GM19025 (cell line): ENCODE data around the gene FOS.
A peak's percentile ranks its signal among the peaks of the same experiment; 100 is the strongest.

Experiments
- ATAC-seq: cut with Tn5 transposase; IDR thresholded peaks from one replicate; pipeline ENCODE4 v1.9.1; 2021; ENCODE audit warnings: mild to moderate bottlenecking, low read depth, moderate library complexity; ENCODE audit not compliant: unreplicated experiment

The FOS gene

DNA sequence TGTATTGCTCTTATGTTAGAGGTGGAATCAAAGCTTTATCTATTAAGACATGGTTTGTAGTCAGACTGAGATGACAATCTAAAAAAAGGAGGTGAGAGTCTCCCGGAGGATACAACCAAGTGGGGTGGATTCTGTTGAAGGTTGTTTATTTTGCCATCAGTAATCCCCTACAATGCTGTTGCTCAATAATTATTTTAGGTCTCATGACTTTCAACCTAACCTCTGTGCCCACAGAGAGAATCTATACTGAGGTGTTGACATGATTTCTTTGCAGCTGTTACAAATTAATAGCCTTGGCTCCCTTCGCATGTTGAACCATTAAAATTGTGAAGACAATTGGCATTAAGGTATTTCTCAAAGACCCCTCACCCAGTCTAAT is 28.7 kb upstream of the FOS start:
- ATAC-seq, result no peak

DNA sequence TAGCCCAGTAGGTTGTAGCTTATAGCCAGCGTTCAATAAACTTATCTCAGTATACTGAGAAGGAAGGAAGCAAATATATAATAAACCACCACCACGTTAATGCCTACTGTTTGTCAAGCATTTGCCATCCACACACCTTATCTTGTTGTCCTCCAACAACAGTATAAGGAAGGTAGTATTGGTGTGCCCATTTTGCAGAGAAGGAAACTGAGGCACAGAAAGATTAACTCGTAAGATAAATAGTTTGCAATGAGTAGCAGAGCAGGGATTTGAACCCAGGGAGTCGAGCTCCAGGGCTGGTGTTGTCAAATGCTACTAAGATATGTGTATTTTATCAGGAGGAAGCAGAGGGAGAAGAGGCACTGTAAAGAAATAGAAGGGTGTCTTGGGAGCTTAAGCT is 27.8 kb upstream of the FOS start:
- no peak for ATAC-seq

DNA sequence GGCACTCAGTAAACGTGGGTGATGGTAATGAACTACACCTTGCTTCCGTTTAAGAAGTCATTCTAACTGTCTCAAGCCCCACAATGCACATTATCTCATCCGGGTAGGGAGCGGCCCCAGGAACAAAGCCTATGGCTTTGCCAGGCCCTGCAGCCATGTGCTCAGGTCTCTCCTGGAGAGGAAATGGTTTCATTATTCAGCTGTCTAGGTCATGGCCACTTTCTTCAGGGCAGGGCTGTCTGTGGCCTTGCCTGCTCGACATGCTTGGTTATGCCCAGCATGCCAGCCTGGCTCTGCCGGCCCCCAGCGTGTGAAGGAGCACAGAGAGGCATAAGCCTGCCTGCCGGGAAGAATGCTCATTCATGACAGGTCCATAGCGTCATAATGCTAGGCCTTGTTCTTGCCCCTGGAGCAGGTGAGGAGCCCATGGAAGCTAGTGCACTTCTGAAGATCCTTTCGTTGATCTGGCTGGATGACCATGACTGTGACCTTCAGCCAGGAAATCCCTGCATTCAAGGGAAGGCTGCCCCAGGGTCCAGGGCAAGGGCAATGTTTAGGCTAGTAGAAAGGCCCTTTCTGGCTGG is 26.3 kb upstream of the FOS start:
- no peak for ATAC-seq

DNA sequence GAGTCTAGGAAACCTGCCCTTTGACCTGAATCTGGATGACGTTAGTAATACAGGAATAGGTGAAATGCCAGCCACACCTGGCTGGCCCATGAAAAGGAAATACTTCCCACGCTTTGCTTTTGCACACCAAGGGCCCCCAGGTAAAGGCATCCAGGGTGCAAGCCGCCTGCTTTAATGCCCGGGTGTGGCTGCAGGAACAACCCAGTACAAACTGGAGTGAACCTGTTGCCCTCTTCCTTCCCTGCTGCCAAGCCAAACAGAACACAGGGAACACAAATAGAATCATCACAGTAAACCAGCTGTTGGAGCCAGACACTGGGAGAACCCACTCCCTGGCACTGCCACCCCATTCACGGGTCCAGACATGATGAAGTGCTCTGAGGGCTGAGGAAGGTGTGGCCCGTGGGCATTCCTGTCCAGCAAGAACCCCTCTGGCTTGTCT is 24.2 kb upstream of the FOS start:
- ATAC-seq, result no peak

DNA sequence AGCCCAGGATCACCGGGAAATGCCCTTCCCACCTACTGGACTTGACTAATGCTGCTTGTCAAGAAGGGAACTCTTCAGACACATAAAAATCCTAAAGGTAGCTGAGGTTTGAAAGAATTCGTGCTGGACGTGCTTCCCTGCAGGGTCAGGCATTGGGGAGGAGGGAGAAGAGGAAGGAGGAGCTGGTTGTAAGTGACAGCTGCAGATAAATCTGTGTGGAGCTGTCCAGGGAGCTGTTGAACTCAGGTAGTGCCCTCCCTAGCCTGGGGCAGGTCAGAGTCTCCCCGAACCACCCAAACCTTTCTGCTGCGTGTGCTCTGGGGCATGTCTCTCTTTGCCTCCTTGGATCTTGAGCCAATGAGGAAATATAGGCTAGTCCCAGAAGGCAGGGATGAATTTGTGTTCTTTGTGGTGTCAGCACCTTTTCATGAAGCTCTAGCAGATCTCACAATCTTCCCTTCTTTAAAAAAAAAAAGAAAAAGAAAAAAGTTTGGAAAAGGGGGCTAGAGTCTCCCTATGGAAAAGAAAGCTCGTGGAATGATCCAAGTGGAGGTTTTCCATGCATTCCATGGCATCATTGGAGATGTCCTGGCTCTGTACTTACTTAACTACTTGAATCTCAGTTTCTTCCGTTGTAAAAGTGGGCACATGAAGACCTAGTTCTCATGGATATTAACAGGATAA is 23.6 kb upstream of the FOS start:
- ATAC-seq, result no peak

DNA sequence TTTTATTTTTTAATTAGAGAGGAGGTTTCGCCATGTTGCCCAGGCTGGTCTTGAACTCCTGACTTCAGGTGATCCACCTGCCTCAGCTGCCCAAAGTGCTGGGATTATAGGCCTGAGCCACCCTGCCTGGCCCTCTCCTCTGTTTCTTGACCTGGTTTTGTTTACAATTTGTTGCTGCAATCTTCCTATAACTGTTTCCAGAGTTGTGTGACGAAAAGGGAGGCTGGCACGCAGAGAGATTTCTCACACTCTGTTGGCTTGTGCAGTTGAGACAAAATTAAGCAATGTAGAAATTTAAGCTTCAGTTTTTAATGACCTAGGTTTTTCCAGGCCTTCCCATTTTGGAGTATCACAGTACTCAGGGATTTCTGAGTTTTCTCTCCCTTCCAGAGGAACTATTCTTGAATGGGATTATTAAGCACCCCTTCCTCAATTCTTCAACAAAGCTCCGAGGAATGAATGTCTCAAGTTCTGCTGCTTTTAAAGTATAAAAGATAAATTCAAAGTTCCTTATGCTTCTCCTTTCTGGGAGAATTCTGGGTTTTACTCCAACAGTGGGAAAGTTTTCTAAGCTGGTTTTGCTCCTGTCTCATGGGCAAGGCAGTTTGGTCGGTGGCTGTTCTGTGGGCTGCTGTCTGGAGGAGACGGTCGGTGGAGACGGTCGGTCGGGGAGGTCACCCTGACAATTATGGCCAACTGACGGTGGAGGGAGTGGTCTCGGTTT is 20.4 kb upstream of the FOS start:
- ATAC-seq, result no peak

DNA sequence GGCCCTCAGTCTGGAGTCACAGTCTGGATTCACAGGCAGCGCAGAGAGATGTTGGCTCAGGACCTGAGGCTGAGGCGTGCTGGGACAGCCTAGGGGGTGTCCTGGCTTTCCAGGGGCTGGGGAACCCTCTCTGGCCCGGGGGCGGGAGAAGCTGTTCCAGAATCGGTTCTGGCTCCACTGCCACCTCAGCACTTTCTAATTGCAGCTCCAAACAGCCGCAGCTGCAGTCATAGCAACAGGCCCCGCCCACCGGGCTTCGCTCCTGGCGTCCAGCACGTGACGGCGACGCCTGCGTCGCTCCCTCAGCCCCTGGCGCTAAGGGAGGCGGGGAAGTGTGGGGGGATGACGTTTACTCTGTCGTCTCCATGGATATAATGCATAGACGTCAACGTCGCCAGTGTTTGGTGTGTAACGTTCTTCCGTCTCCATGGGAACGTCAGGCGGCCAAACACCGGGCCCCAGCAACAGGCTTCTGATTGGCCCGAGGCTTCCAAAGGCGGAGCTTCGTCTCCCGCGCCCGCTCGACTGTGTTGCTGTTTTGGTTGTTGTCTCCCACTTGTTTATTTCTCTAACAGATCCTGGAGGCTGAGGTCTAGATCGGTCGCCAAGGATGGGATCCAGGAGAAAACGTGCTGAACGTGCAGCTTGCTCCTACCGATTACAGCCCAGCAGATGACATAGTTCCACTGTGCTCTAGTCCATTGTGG is 19.7 kb upstream of the FOS start:
- ATAC-seq, result peak; percentile 98

DNA sequence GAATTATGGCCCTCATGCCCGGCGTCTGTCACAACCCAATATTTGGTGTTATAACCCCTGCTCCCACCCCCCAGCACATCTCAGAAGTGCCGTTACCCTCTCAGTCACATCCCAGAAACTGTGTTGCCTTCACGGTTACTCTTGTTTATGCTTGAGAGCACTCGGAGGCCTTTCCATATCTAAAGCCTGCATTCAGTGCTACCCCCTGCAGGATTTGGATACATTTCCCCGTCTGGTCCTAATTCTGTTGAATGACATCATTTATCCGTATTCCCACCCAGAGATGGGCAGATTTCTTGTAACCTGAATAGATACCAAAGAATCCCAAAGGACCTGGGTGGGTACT is 19.1 kb upstream of the FOS start:
- ATAC-seq, result no peak

DNA sequence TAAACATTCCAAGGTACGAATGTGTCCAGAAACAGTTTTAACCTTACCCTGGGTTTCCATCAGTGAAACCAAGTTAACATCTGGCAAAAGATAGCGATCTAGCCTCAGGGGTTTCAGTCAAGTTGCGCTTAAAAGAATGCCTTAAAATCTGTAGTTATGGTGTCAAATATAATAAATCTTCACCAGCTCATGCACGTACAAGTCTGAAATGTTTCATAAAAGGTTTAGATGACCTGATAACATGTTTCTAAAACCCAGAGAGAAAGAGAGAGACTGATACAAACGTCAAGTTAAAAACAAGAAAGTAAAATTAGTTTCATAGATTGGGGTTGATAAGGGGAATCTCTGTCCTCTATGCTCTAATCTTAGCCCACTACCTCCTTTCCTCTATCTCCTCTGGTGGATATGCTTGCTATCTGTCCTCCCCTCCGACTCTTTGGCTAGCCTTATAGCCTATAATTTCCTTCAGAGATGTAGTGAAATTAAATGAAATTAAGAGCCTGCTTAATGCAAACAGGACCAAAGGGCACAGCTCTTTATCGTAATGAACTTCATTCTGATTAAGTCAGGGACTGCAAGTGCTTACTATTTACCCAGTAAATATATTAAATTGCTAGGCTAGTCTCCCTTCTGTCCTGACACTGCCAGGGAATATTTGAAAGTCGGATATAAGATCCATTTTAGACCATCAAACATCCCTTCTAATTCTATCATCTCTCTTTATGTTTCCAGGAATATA is 18.4 kb upstream of the FOS start:
- no peak for ATAC-seq

DNA sequence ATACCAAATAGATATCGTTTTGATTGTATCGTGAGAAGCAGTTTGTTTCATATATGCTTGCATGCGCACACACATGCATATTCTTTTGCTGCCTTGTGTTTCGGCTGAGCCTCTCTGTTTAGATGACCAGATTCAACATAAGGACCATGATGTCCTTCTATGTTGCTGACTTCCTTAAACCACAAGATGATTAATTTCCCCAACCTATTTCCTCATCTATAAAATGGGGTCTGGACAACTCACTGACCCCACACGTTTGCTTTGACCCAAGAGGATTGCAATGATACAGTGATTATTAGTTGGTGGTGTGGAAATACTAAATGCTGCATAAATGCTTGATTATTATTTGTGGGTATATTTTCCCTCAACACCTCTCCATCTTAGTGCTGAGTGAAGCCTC is 16.8 kb upstream of the FOS start:
- no peak for ATAC-seq

DNA sequence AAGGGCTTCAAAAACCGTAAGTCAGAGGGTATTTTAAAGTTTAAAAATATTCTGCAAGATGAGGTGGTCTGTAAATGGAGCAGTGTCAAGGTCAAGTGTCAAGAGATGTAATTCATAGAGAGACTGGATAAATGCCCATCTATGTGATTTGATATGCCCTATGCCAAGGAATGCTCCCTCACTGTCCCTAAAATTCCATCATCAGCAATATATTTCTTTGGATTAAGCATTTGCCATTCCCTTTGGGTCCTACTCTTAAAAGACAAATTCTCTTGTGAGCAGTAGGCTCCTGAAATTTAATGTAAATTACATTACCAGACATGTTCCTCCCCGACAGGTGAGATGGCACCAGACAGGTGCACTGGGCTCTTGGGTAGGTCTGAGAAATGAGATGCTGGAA is 16.0 kb upstream of the FOS start:
- ATAC-seq, result no peak

DNA sequence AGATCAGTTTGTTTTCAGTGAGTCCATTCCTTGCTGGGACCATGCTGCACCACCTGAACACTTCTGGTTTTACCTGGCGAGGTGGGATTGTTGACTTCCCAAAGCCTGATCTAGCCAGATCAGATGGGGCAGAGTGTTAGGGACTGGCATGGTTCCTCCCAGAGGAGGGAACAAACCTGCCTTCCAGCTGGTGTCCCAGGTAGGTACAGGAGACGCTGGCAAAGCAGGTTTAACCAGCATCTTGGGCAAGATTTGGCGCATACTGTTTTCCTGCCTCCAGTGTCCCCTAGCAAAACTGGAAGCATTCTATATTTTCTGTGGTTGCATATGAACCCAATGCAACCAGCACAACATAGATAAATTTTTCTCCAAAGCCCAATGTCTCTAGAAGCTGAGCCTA is 14.6 kb upstream of the FOS start:
- no peak for ATAC-seq

DNA sequence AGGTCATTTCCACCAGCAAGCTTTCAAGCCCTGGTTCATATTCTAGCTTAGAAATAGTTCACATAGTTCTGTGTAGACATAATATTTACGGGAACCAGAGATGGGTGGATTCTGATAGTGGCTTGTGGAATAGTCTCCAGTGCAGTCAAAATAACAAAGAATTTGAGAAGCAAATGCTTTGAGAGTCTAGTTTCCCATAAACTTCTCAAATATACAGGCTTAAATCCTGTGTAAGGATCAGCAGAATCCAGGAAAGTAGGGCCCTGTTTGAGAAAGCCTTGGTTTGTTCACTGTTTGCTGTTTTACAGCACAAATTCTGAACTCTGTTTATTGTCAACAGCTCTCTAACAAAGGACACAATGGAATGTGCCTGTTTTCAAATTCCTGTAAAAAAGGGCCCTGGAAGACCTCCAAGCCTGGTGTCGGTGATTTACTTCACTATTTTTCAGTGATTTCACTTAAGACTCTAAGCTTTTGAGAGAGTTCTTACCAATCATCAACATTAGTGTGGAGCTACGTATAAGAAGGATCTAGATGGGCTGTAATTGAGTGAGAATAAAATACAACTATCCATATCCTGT is 11.4 kb upstream of the FOS start:
- no peak for ATAC-seq

DNA sequence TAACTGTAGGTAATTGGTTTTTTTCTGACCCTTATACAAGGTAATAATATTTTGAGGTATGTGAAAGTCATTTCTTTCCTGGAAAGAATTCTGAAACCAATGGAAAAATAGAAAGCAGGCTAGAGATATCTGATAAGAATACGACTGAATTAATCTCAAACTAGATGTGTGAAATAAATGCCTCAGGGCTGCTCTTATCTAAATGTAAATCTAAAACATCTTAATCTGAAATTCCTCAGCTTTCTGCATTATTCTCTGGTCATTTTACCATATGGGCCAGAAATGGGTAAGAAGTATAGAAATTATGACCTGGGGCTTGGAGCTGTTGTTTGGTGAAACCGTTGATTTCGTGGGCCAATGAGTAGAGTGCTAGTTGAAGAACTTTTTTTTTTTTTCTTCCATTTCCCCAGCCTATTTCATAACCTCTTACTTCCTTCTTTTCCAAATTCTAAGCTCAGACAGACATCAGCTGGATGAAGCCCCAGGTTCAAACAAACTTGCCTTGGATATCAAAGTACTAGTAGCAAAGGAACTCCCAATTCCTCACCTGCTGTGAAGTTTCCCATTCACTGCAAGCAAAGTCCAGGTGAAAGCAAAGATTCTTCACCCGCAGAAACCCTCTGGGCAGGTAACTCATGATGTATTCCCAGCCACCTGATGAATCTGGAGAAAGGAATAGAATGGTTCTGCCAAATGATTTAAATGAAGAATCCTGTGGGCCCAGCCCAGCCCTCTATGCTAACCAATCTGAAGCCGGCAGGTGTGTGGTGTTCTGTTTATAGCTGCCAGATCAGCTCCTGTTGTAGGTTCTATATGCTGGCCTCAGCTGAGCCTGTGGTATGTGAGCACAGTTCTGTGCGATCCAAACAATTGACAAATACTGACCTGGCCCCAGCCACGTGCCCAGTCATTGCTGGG is 9.7 kb upstream of the FOS start:
- no peak for ATAC-seq

DNA sequence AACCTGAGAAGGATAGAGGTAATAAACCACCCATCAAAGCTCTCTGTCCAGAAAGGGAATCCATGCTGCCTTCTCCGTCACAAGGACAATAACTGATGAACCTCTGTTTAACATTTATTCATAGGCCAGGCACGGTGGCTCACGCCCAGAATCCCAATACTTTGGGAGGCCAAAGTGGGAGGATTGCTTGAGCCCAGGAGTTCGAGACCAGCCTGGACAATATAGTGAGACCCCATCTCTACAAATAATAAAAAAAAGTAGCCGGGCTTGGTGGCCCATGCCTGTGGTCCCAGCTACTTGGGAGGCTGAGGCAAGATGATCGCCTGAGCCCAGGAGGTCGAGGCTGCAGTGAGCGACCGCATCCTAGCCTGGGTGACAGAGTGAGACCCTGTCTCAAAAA is 7.1 kb upstream of the FOS start:
- ATAC-seq, result no peak

DNA sequence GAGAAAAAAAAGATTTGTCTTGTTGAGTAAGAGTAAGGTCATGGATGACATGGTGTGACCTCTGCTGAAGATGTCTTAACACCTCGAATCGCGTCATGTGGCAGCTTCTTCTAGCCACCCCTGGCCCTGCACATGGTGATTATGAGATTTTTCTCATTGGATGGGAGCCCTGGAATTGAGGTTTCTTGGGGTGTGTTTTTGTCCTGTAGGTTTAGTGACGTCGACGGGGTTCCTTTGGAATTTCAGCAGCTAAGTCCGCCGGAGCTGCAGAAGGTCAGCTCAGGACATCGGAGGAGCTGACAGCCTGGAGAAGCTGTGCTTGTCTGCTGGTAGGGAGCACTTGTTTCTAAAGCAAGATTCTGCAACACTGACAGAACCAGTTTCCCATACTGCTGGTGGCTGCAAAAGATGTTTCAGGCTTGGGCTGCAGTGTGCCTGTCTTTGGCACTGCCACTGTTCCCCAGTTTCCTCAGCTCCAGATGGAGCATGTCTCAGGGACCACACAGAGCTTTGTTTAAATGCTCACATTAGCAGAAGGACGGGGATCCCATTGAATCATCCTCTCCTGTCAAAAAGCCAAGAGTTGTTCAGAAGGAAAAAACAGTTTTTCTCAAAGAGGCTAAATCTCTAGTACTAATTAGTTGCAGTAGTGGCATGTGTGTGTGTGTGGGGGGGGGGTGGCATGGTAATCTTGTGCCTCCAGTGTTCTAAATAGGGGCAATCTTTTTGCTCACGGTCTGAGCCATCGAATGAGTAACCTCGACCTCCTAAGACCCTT is 5.2 kb upstream of the FOS start:
- no peak for ATAC-seq

DNA sequence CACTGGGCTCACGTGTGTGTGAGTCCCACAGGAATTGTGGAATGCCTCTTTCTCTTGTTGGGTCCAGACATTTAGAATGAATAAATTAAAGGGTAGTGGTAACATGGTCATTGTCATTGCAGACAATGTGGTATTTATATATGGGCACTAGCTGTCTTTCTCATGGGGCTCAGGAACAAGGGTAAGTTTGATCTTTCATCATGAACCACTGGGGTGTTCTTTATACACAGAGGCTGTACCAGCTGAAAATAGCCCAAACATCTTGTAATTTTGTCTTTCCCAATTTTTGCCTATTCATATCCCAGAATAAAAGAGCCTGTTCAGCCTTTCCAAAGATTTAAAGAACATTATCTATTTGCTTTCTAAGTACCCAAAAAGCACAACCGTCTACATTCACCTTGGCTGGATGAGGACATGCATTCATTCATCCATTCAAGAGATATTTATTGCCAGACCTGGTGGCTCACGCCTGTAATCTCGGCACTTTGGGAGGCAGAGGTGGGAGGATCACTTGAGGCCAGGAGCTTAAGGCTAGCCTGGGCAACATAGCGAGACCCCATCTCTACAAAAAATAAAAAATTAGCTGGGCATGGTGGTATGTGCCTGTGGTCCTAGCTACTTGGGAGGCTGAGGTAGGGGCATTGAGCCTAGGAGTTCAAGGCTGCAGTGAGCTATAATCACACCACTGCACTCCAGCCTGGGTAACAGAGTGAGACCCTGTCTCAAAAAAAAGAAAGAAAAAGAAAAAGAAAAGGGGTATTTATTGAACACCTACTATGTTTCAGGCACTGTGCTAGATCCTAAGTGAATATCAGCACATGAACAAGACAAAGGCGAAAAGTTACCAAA is 4.4 kb upstream of the FOS start:
- no peak for ATAC-seq
